COR-L47 (cell line): ENCODE data around the gene TBR1.
A peak's percentile ranks its signal among the peaks of the same experiment; 100 is the strongest.

Source experiments
- DNase-seq: peaks from one replicate; lab custom pipeline; 2025; lab: John Stamatoyannopoulos, UW

TBR1 gene

DNA sequence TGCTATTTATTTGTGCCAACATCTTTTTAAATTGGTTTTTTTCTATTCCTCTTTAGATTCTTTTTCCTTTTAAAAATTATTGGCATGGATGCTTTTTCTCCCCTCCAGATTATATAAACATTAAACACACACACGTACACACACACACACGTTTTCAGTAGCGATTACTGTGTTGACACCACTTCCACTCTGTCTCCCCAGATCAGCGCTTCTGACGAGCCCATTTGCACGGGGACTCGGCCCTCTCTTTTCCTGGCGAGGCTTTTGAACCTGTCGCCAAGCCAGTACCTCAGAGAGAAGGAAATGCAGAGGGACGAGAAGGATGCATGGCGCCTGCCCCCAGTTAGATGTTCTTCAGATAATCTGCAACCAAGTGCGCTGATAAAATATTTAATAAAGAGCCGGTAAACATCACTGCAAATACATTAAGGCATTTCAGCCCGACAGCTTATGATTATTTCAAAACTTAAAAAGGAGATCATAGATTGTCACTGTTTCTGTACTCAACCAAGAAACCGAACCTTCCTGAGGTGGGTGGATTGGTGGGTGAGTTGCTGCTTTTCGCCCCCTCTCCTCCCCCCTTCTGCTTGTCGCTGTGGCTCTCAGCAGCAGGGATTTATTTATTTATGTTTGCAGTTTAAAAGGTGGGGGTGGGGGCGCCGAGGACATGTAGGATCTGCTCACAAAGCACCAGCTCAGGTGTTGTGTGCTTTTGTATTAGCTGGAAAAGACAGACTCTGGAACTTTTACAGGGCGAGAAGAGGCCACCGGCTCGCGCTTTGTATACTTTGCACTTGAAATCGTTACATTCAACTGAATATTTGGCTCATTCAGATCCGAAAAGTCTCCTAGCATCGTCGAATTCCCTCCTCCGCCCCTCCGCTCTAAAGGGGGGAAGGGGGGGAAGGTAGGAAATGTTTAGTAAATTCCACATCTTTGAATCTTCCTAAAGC is 787 bp upstream of the TBR1 start:
- DNase-seq: peak; percentile 23

DNA sequence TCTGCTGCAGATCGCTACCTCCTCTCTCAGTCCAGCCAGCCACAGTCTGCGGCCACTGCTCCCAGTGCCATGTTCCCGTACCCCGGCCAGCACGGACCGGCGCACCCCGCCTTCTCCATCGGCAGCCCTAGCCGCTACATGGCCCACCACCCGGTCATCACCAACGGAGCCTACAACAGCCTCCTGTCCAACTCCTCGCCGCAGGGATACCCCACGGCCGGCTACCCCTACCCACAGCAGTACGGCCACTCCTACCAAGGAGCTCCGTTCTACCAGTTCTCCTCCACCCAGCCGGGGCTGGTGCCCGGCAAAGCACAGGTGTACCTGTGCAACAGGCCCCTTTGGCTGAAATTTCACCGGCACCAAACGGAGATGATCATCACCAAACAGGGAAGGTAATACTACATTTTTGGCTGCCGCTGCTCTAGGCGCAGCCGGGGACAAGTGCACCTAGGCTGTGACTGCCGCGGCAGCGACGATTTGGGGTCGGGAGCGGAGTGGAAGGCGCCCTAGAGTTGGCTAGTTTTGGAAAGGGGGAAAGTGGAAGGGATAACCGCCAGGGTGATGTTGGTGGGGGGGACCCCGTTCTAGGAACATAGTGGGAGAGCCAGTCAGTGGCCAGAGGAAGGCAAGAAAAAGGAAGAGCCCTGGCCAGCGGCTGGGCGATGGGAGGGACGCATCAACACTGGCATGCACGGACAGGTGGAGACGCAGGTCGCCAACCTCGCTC is 776 bp downstream of the TBR1 start:
- DNase-seq: peak; percentile 27

DNA sequence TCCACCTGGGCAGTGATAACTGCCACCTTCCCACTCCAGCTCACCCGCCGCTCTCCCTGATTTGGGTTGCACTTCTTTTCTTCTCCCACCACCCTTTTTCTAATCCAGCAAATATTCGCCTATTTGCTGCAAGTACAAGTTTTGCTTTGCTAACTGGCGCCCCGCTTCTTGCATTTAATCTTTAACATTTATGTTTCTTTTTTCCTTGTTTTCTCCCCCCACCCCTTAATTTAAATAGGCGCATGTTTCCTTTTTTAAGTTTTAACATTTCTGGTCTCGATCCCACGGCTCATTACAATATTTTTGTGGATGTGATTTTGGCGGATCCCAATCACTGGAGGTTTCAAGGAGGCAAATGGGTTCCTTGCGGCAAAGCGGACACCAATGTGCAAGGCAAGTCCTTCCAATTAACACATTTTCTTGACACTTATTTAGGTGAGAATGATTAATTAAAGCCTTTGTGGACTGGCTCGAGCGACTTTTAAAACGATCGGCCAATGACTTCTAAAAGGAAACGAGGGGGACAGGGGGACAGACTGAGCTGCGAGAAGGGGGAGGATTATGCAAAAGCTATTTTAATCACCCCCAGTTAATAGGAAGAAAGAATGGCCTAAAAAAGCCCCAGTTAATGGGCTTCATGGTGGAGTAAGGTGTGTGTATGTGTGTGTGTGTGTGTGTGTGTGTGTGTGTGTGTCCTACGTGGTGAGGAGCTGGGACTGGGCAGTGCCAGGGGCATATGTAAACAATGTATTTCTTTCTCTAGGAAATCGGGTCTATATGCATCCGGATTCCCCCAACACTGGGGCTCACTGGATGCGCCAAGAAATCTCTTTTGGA is 1.6 kb downstream of the TBR1 start:
- no peak for DNase-seq

DNA sequence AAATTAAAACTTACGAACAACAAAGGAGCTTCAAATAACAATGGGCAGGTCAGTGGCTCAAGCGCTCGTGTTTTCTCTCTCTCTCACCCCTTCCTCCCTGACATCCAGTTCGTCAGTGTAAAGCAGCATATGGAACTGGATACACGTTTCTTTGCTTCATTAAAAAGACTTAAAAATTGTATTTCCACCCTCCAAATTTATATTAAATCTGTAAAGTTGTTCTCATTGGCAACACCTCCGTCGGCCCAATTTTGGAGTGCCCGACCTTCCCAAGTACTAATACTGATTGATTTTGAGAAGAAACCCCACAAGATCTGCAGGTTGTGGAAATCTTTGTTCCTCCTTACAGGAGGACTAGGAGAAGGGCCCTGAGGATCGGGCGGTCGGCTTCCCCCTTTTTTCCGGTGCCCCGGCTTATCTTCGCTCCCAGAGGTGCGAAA is 2.2 kb downstream of the TBR1 start:
- no peak for DNase-seq

DNA sequence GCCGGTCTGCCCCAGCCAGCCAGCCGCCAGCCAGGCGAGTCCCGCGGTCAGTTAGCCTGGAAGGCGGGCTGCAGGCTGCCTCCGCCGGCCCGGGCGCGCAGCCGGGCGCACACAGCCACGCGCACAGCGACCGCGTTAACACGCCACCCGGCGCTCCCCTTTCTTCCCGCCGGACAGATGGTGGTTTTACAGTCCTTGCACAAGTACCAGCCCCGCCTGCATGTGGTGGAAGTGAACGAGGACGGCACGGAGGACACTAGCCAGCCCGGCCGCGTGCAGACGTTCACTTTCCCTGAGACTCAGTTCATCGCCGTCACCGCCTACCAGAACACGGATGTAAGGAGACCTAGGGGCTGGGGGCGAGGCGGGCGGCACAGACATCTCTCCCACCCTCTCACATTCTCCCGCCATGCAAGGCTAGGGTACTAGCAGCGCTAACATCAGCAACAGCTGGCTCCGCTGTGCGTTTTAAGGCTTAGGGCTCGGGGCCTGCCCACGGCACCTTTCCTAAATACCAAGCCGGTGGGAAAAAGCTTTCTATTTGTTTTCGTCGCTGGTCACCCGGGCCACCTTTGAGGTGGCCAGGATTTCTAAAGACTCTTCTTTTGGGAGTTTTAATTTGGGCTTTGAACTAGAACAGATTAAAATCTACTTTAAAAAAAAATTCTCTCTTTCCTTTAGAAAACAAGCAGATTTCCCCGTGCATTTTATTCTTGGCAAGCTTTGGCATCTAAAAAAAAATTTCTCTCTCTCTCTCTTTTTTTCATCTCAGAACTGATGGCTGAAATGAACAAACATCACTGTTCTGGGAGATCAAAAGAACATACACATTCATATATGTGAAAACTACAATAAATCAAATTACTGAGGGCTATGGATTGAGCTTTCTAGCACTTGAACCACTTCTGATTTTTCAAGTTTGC is 2.9 kb downstream of the TBR1 start:
- DNase-seq: no peak

DNA sequence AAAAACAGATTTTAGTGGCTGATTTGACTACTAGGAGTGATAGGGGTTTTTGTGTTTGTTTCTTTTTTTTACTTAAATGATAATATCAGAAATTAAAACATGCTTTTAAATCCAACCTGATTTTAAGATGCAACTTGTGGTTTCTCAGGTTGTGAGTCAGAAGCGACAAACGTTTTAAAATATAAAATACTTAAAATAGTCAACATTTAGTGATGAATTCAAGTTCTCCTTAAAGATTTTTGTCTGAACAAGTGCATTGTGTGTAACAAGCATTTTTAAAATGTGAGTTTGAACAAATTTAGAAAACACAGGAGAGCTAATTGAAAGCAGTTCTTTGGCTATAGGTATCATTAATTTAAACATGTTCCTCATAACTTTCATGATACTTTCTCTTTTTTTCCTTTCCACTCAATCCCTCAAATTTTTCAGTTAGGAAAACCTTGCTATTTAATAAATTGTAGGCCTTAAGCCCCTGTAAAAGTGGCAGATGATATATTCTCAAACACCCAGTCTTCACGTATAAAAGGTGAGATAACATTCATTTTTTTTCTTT is 3.6 kb downstream of the TBR1 start:
- no peak for DNase-seq

DNA sequence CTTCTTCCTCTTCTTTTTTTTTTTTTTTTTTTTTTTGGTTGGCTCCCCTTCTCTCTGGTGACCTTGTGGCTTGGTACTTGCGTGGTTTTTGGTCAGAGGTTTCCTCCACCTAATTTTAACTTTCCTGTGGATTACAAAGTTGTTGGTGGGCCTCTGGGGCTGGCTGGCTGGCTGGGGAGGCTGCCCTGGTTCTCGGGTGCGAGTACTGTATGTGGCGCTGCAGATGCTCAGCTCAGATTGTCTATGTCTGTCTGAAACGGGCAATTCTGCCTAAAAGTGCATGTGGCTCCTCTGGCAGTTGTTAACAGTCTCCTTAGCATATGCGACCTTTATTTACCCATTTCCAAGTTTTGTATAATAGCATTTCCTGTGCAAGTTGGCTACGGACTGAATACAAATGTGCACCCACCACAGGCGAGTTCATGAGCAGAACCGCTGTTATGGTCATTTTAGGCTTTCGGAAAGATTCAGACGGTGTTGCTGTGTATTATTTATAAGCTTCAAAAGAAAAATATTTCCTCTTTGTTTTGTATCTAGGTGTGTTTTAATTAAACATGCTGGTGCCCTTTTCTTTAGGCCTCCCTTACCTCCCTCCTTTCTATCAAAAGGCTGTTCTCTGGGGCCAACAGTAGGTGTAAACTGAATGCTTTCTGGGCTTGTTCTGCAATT is 4.4 kb downstream of the TBR1 start:
- DNase-seq: no peak

DNA sequence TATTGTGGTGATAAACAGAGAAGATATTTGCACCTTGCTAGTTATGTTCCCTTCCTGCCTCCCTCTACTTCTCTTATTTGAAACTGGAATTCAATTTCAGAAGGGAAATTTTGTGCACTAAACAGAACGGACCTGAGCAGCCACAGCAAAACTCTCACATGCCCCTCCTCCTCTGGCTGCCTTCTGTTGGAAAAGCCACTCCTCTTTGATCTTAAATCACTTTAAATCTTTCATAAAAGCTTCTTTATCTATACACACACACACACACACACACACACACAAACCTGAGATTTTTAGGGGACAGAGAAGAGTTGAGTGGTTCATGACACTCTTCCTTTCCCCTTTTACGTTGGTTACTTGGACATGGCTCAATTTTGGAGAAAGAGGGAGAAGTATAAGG is 5.6 kb downstream of the TBR1 start:
- no peak for DNase-seq

DNA sequence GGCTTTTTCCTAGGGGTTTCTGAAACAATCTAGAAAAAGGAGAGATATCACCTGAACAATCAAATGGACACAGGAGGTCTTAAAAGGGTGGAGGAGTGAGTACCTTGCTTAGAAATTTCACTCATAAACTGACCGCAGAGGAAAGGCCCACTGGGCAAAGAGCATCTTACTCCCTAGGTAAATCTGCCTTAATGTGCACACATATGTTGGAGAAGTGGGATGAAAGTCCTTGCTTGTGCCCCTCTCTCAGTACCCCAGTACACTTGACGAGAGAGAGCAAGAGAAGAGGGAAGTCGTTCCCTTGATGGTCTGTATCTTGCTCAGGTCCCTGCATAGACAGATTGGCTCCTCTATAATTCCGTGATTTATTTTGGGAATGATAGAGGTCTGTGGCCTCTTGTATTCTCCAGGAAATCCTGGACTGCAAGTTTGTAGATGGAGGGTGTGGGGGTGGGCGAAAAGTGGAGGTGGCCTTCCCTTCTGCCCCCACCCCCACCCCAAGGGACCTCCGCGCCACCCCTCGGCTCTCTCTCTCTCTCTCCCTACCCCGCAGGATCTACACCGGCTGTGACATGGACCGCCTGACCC is 6.8 kb downstream of the TBR1 start:
- DNase-seq: no peak

DNA sequence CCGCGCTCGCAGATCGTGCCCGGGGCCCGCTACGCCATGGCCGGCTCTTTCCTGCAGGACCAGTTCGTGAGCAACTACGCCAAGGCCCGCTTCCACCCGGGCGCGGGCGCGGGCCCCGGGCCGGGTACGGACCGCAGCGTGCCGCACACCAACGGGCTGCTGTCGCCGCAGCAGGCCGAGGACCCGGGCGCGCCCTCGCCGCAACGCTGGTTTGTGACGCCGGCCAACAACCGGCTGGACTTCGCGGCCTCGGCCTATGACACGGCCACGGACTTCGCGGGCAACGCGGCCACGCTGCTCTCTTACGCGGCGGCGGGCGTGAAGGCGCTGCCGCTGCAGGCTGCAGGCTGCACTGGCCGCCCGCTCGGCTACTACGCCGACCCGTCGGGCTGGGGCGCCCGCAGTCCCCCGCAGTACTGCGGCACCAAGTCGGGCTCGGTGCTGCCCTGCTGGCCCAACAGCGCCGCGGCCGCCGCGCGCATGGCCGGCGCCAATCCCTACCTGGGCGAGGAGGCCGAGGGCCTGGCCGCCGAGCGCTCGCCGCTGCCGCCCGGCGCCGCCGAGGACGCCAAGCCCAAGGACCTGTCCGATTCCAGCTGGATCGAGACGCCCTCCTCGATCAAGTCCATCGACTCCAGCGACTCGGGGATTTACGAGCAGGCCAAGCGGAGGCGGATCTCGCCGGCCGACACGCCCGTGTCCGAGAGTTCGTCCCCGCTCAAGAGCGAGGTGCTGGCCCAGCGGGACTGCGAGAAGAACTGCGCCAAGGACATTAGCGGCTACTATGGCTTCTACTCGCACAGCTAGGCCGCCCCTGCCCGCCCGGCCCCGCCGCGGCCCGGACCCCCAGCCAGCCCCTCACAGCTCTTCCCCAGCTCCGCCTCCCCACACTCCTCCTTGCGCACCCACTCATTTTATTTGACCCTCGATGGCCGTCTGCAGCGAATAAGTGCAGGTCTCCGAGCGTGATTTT is 7.6 kb downstream of the TBR1 start:
- no peak for DNase-seq

DNA sequence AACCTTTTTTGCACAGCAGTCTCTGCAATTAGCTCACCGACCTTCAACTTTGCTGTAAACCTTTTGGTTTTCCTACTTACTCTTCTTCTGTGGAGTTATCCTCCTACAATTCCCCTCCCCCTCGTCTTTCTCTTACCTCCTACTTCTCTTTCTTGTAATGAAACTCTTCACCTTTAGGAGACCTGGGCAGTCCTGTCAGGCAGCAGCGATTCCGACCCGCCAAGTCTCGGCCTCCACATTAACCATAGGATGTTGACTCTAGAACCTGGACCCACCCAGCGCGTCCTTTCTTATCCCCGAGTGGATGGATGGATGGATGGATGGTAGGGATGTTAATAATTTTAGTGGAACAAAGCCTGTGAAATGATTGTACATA is 8.3 kb downstream of the TBR1 start:
- DNase-seq: no peak

DNA sequence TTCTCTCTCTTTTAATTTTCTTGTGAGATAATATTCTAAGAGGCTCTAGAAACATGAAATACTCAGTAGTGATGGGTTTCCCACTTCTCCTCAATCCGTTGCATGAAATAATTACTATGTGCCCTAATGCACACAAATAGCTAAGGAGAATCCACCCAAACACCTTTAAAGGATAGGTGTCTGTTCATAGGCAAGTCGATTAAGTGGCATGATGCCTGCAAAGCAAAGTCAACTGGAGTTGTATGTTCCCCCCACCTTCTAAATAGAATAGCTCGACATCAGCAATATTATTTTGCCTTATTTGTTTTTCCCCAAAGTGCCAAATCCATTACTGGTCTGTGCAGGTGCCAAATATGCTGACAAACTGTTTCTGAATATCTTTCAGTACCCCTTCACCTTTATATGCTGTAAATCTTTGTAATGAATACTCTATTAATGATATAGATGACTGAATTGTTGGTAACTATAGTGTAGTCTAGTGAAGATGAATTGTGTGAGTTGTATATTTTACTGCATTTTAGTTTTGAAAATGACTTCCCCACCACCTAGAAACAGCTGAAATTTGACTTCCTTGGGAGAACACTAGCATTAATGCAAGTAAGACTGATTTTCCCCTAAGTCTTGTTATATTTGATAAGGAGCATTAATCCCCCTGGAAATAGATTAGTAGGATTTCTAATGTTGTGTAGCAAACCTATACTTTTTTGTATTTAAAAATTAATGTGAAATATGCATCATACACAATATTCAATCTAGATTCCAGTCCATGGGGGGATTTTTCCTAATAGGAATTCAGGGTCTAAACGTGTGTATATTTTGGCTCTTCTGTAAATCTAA is 9.0 kb downstream of the TBR1 start:
- DNase-seq: no peak

DNA sequence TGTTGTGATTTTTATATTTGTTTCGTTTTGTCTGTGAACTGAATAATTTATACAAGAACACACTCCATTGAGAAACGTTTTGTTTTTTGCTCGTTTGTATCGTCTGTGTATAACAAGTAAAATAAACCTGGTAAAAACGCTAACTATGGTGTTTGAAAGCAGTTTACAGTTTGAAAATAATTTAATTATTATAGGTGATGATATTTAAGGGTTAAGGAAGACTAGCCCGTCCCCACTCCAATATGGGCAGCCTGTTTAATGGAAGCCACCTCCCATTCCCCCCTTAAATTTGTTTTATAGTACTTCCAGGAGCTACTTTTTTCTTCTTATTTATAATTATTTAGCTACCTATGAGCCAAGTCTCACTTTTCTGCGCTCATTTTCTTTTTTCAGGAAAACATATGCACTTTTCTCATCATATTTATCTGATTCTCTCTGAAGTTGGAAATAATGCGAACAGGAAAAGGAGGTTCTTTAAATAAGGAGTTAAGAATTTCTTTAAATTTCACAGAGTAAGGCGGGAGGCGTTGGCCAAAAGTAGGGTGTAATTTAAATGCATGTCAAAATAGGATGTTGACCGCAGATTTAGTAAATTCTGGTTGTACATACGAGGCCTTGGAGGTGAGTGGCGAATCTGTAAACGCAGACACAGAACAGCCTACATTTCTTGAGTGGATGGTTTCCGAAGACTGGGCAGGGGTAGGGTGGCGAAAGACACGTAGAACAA is 9.8 kb downstream of the TBR1 start:
- no peak for DNase-seq

DNA sequence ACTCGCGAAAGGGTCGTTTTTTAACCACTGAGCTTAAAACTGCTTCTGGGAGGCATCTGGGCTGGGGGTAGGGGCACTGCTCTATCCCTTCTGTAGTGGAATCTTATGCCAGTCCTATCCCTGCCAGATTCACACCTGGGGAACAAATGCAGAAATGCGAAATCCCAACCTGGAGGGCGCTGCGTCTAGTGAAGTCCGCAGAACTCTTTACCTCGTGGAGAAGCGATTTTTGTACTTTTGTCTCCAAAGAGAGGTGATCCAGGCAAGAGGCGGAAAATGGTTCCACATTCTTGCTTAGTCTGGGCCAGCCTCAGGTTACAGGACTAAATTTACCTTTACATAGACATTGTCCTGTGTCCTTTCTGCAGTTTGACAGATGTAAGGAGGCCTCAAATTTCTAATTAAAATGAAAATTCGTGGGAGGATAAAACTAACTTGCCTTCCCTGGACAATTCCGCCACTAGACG is 10.4 kb downstream of the TBR1 start:
- DNase-seq: no peak

DNA sequence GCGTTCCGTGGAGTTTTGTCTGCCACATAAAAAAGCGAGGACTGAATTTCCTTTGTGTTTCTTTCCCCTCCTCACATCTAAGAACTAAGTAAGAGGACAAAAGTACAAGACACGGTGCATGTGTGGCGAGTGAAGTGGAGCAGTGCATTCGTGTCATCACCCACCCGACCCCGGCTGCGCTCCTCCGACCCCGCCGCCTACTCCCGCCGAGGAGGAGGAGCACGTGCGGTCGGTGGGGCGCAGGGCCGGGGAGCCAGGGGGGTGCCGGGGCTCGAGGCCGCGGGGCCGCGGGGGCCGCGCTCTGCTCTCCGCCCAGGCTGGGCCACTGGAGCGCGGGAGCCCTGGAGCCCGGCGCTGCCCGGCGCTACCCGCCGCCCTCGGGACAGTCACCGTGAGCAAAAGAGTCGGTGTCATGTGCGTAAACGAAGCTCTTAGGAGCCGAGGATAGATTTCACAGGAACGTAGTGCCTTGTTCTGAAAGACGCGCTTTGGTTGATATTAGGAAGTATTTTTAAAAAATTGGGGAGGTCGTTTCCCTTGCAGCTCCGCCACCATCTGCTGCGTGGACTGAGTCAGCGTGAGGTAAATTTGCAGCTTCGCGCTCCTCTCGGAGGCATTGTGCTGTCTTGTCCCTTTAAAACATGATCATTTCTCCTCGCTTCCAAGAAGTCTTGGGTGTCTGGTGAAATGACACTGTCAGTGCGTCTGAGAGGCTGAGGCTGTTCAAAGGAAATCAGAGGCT is 11.0 kb downstream of the TBR1 start:
- DNase-seq: no peak
